ENCODE results near the gene IQGAP2.

Gene IQGAP2

DNA sequence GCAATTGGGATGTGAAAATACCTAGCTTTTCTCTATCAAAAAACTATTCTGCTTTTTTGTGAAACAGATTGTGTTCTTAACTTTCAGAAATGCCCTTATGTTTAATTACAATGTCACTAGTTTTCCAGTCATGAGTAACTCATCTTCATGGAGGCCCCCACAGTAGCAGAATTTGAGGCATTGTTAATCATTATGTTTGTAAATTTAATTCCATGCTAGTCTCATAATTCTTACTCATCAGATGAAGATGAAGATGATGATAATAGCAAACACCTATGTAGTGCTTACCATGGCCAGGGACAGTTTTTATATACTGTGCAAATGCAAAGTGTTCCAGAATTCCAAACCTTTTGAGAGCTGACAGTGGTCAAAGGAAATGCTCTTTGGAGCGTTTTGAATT, 285.1 kb downstream of the IQGAP2 start:
- DNase-seq (ENCODE audit: low read depth in 2 of 2), result no peak

- no peak for DNase-seq (ENCODE audit: low read depth in 2 of 2)
These were observed 285.8 kb downstream of the IQGAP2 start for GRCh38 chr5:76688836-76689235.

- no peak for DNase-seq (ENCODE audit: low read depth in 2 of 2)
These were observed 286.4 kb downstream of the IQGAP2 start for GRCh38 chr5:76689321-76690036.

DNA sequence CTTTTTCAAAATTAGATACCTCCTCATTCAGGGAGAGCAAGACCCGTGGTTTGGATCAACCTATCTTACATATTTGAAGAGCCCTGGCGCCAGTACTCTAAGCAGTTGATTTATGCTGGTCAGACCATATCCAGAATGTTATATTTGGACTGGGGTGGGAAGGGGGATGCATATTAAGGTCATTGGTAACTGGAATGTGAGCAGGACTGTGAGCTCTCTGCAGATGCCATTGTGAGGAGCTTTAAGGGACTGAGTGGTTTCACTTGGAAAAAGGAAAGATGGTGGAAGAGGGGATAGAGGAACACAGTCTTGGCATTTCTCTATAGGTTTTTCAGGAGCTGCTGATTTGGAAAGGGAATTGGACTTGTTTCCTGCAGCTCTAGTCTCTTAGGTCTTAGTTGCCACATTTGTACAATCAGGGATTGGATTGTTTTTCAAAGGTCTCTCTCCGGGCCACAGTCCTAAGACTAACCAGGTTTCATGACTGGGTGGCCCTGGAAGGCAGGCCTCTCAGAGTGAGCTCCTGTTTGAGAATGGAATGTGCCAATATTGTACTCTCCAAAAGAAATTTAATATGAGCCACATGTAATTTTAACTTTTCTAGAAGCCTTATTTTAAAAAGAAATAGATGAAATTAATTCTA, 287.1 kb downstream of the IQGAP2 start:
- DNase-seq (ENCODE audit: low read depth in 2 of 2), result no peak

DNA sequence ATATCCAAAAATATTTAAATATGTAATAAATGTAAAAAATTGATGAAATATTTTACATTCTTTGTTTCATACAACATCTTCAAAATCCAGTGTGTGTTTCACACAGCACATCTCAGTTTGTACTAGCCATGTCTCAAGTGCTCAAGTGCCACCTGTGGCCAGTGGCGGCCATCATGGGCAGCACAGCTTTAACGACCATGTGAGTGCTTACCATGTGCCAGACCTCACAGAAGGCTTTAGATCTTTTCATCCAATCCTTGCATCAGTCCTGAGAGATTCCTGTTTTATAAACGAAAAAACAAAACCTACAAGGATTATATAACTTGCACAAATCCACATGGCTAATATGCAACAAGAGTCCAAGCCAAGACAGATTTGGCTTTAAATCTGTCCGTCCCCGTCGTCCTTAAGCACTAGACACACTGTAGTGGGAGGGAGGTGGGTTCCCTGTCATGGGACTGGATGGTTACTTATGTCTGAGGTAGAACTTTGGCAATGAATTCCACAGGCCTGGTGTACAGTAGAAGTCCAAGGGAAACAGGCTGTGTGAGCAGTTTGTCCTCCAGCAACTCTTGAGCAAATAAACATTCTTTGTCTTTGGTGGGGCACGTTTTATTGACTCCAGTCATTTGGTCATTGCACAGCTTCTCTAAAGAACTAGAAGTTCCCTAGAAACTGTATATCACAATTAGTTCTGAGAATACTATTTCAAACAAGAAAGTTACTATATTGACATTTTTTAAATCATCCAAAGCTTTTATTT, 287.8 kb downstream of the IQGAP2 start:
- DNase-seq (ENCODE audit: low read depth in 2 of 2), result no peak

GRCh38 chr5:76691467-76692273, 288.6 kb downstream of the IQGAP2 start:
- DNase-seq (ENCODE audit: low read depth in 2 of 2), result no peak

DNA sequence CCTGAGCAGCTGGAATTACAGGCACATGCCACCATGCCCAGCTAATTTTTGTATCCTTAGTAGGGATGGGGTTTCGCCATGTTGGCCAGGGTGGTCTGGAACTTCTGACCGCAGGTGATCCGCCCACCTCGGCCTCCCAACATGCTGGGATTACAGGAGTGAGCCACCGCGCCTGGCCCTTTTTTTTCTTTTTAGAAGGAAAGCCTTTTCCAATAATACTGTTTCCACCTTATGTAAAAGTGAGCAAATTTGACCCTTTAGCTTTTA, 289.1 kb downstream of the IQGAP2 start:
- DNase-seq (ENCODE audit: low read depth in 2 of 2), result no peak

GRCh38 chr5:76692651-76693050, 289.6 kb downstream of the IQGAP2 start:
- no peak for DNase-seq (ENCODE audit: low read depth in 2 of 2)

GRCh38 chr5:76693141-76693540, 290.1 kb downstream of the IQGAP2 start:
- DNase-seq (ENCODE audit: low read depth in 2 of 2), result no peak

DNA sequence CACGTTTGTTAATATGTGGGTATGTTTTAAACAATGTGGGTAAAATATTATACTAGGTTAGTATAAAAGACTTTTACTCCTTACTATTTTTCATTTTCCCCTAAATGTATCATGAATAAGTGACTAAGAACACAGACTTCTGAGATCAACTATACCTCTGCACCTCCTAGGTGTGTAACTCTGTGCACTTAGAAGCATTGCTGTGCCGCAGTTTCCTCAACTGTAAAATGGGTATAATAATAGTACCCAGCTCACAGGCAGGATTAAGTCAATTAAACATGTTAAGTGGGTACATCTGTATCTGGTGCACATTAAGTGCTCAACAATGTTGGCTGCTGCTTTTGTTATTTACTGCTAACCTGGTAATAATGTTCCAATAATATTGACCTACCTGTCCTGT, 291.2 kb downstream of the IQGAP2 start:
- no peak for DNase-seq (ENCODE audit: low read depth in 2 of 2)

DNA sequence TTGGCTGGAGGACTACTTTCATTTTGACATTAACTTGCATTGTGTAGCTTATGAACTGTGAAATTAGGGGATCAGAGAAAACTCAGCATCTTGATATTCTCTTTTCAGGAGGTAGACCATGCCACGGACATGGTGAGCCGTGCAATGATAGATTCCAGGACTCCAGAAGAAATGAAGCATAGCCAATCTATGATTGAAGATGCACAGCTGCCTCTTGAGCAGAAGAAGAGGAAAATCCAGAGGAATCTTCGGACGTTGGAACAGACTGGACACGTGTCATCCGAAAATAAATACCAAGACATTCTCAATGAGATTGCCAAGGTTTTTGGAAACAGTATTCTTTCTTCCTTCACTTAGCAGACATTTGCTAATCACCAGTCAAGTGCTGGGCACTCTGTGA, 292.3 kb downstream of the IQGAP2 start:
- no peak for DNase-seq (ENCODE audit: low read depth in 2 of 2)

DNA sequence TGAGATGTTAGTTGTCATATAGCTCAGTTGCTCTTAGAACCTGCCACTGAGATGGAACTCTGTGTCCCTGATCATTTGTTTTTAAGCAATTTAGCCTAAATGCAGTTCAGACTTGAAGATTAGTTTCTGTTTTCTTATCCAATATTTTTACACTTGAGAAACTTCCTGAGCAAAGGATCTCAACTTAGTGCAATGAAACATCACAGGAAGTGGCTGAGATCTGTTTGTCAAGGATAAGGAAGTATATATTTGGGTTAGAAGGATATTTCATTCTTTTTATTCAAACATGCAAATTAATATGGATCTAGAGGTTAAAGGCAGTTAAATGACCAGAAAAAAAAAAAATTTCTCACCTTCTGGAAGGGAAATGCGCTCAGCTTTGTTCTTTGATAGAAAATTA, 293.2 kb downstream of the IQGAP2 start:
- DNase-seq (ENCODE audit: low read depth in 2 of 2), result no peak

GRCh38 chr5:76697670-76698069, 294.6 kb downstream of the IQGAP2 start:
- DNase-seq (ENCODE audit: low read depth in 2 of 2), result no peak

DNA sequence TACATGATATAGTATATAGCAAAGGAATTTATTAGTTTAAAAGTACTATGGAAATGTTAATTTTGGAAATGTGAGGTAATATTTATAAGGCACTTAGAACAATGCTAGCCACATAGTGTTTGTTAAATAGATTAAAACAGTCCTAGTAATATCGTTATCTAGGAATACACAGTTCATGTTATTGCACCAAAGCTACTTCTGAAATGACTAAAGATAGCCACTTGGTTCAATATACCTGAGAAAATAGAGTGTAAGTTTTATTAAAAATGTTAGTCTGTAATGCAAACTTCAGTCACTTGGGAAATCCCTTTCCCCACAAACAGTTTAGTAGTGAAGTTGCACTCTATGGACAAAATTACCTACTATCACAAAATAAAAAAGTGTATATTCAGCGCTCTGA, 297.5 kb downstream of the IQGAP2 start:
- no peak for DNase-seq (ENCODE audit: low read depth in 2 of 2)

GRCh38 chr5:76701298-76701697, 298.2 kb downstream of the IQGAP2 start:
- no peak for DNase-seq (ENCODE audit: low read depth in 2 of 2)

- DNase-seq (ENCODE audit: low read depth in 2 of 2), result no peak
These were observed 300.6 kb downstream of the IQGAP2 start for GRCh38 chr5:76703707-76704106.

DNA sequence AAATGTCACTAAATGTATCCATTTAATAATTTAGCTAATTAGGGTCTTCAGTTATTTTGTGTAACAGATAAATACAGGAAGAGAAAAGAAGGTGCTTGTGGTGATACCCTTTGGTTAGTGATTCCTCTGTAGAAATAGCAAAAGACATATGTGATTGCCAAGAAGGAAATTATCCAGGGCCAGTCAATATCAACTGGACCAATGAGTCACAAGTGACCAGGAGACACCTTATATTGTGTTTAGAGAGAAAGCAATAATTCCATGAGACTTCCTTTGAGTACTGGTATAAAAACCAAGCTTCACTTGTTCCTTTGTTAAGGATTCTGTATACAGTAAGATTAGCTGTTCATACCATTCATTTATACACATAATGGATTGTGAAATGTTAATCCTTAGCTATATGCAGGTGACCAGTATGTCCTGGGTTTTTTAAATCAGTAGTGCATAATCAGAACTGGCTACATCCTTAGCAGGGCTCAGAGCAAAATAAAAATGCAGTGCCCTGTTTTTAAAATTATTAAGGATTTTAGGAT, 301.1 kb downstream of the IQGAP2 start:
- no peak for DNase-seq (ENCODE audit: low read depth in 2 of 2)

DNA sequence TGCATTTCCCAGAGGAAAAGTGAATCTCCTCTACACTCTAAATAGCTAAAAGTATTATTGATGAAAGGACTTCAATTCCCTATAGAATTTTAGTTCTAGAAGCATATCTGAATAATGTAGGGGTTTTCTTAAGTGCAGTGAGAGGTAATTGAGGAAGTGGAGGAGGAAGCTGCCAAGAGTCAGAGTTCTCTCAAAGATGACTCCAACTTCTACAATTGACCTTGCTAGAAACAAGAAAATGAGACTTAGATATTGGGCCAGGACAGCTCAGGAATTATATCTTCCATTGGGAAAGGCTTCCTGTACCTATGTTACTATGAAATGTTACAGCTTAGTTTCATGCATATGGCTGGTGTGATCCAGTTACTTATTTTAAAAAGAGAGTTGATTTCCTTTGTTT, 302.5 kb downstream of the IQGAP2 start:
- no peak for DNase-seq (ENCODE audit: low read depth in 2 of 2)

DNA sequence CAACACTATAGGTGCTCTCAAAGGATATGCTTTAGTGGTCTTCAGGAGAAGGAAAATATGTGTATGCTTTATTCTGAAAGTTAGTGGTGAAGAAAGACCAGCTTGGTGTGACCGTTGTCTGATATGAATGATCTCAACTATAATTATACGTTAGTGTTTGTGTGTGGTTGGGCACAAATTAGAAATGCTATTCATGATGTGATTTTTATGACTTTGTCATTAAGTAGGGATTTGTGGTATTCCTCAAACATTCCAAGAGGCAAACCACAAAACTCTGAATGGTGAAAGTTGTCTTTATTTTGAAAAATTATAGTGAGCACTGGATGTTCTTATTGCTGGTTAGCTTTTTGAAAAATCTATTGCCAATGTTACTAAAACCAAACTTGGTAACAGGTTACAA, 306.7 kb downstream of the IQGAP2 start:
- DNase-seq (ENCODE audit: low read depth in 2 of 2), result no peak

DNA sequence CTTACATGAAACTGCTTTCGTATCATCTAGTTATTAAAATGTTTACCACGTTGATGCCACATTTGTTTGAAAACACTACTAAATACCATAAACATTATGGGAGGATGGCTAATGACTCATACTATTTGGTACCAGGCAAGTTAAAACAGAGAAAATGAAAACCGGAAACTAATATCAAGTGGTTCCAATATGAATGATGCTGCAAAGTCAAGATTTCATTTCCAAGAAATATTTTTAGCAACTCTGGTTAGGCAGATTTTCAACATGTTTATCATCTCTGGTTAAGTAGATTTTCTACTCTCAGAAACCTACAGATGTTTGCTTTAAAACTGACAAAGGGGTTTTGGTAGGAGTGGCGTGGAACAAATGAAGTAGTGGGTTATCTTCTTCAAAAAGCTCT, 307.9 kb downstream of the IQGAP2 start:
- no peak for DNase-seq (ENCODE audit: low read depth in 2 of 2)

- DNase-seq (ENCODE audit: low read depth in 2 of 2), result no peak
These were observed 311.8 kb downstream of the IQGAP2 start for GRCh38 chr5:76714751-76715485.

- DNase-seq (ENCODE audit: low read depth in 2 of 2), result no peak
These were observed 312.3 kb downstream of the IQGAP2 start for GRCh38 chr5:76715486-76715735.

Data from stimulated activated CD8-positive, alpha-beta memory T cell treated with anti-CD3 and anti-CD28 coated beads, Interleukin-7, amount 100 ng/mL, for 4 hours (primary cell).